ENCODE measurements around the gene FBXO28.

GRCh38 chr1:224169718-224170270, 55.9 kb downstream of the FBXO28 start:
- TF ChIP-seq CTCF (conservative IDR thresholded peaks at IDR 0.05) (no peak), ZFX (IDR thresholded peaks at IDR 0.05) (no peak)

Data from C4-2B (cell line).